Measurements from ENCODE around the gene FGD2. TPM values are rescaled to one million over a fixed set of nuclear protein-coding genes. Genes with fewer than 3 reads are reported as not detected.
A peak's percentile ranks its signal among the peaks of the same experiment; 100 is the strongest.

The FGD2 gene
- total RNA-seq, 1 experiment from 2014 or later: 0.13 TPM

- Histone ChIP-seq H3K79me1 (ENCODE audit: insufficient read depth, low read depth, low read length, poor library complexity, severe bottlenecking) (peaks cover 3% of the 10 kb centered on the region), H3K56ac (ENCODE audit: insufficient read length, low read depth, low read length) (no peak overlapping the region), H3K4me2 (ENCODE audit: insufficient read depth, insufficient read length, low read length) (no peak overlapping the region), H2BK20ac (ENCODE audit: low read depth, low read length, poor library complexity, severe bottlenecking) (no peak overlapping the region), H2BK5ac (ENCODE audit: insufficient read length, low read length) (no peak overlapping the region), H3K9me3 (ENCODE audit: control insufficient read depth, low read depth, low read length) (no peaks in the 10 kb centered on the region), H3K14ac (ENCODE audit: insufficient read depth, low read length) (no peak overlapping the region), H3K79me2 (ENCODE audit: insufficient read depth, low read length) (peaks cover 36% of the 10 kb centered on the region; the same call in 1 of the 2 replicates), H3K9ac (ENCODE audit: extremely low read depth, insufficient read length, low read length) (no peak overlapping the region), H3K23ac (ENCODE audit: insufficient read length, low read depth, low read length) (no peak overlapping the region), H3K23me2 (ENCODE audit: insufficient read length, low read depth, low read length, poor library complexity, severe bottlenecking) (no peaks in the 10 kb centered on the region), H3K27ac (ENCODE audit: insufficient read length, low read depth, low read length) (no peak overlapping the region), H3K4ac (ENCODE audit: low read depth, low read length) (no peak overlapping the region), H2BK120ac (ENCODE audit: low read depth, low read length, poor library complexity, severe bottlenecking) (no peak overlapping the region), H2AFZ (ENCODE audit: low read length) (no peak overlapping the region), H3T11ph (ENCODE audit: low read length) (no peak overlapping the region), H3K27me3 (ENCODE audit: insufficient read depth, low read length) (no peaks in the 10 kb centered on the region), H4K20me1 (ENCODE audit: control insufficient read depth, insufficient read depth, insufficient read length) (no peaks in the 10 kb centered on the region), H3K4me1 (ENCODE audit: insufficient read depth, low read length) (peaks cover 12% of the 10 kb centered on the region; the same call in 1 of the 2 replicates), H4K5ac (ENCODE audit: insufficient read length, low read depth, low read length) (no peak overlapping the region), H4K91ac (ENCODE audit: insufficient read length, low read depth, low read length) (no peak overlapping the region), H2BK15ac (ENCODE audit: low read depth, low read length) (no peak overlapping the region), H2AK5ac (ENCODE audit: insufficient read length, low read length) (no peak overlapping the region), H3K18ac (ENCODE audit: insufficient read length, low read depth, low read length) (no peak overlapping the region), H4K8ac (replicated peaks; ENCODE audit: insufficient read length, low read depth, low read length) (no peak overlapping the region), H2BK12ac (ENCODE audit: insufficient read length, low read depth, low read length) (no peak overlapping the region)
- no peak overlapping the region for H3K4me3 Mint-ChIP-seq
- no peak for DNase-seq
- WGBS (ENCODE audit: extremely low coverage, insufficient read length, low lambda C conversion rate): no CpG with 5 or more reads among the region's 4 CpGs
- H3K9me3 Mint-ChIP-seq: no peaks in the 10 kb centered on the region
- peaks cover 25 to 28% of the 10 kb centered on the region in 2 experiments for H3K4me1 Mint-ChIP-seq
- H3K27ac Mint-ChIP-seq: peak overlapping the region; percentile 58 to 87 (median 77); a peak in 4 of 7 replicates
- H3K27me3 Mint-ChIP-seq (ENCODE audit: low read depth): no peaks in the 10 kb centered on the region
- peaks cover 41 to 57% (median 51%) of the 10 kb centered on the region in 3 experiments; a peak in 6 of 7 replicates for H3K36me3 Mint-ChIP-seq (ENCODE audit: insufficient read depth in 1 of 3, low read depth in 3 of 3)
- TF ChIP-seq CTCF (conservative IDR thresholded peaks at IDR 0.05): peak; percentile 38; the same call in 2 of the 3 replicates
Observed at GRCh38 chr6:36979347-36979742, 26.1 kb upstream of the FGD2 start.
